ENCODE data around the gene SHB. TPM values are rescaled to one million over a fixed set of nuclear protein-coding genes. Genes with fewer than 3 reads are reported as not detected.

The SHB gene
- total RNA-seq, 1 donor from 2014 or later, result 15.0 TPM

GRCh38 chr9:38036359-38037084, 32.5 kb downstream of the SHB start:
- intact Hi-C loops (cut with DNase I), result no loop called here
- DNase-seq (no peak), ATAC-seq (ENCODE audit: poor library complexity) (no peak)

DNA sequence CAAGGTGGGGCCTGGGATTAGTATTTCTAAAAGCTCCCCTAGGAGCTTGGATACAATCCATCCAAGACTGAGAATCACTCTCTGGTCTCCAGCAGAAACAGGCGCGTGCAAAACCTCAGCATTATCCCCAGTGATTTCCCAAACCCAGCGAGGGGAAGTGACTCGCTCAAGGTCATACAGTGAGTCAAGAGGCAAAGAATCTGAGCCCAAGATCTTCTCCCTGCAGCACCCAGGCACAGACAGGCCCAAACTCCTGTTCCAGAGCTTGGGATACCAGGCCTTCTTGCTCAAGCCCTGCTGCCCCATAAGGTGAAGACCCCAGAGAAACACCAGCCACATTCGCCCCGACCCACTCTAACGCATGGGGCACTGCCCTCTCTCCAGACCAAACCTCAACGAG, 33.2 kb downstream of the SHB start:
- intact Hi-C loops (cut with DNase I), result no loop called here
- ATAC-seq (ENCODE audit: poor library complexity) (no peak), DNase-seq (no peak)

GRCh38 chr9:38033941-38034340, 35.1 kb downstream of the SHB start:
- intact Hi-C loops (cut with DNase I), result loop anchor here (5.0 kb wide), 1 partner anchor 33 kb away; the partner anchor contains the start of gene SHB
- ATAC-seq (ENCODE audit: poor library complexity), result no peak
- DNase-seq, result no peak

- DNase-seq (no peak), ATAC-seq (ENCODE audit: poor library complexity) (peak; percentile 47)
Observed at GRCh38 chr9:38032266-38033110, 36.5 kb downstream of the SHB start.

GRCh38 chr9:38031594-38031993, 37.4 kb downstream of the SHB start:
- DNase-seq, result no peak
- no peak for ATAC-seq (ENCODE audit: poor library complexity)
- intact Hi-C loops (cut with DNase I), result loop anchor here (5.0 kb wide), 1 partner anchor 36 kb away; the partner anchor contains the start of gene SHB

More at GRCh38 chr9:38032266-38033110, 36.5 kb downstream of the SHB start:
- intact Hi-C loops (cut with DNase I), result loop anchor here (5.0 kb wide), 1 partner anchor 35 kb away; the partner anchor contains the start of gene SHB

DNA sequence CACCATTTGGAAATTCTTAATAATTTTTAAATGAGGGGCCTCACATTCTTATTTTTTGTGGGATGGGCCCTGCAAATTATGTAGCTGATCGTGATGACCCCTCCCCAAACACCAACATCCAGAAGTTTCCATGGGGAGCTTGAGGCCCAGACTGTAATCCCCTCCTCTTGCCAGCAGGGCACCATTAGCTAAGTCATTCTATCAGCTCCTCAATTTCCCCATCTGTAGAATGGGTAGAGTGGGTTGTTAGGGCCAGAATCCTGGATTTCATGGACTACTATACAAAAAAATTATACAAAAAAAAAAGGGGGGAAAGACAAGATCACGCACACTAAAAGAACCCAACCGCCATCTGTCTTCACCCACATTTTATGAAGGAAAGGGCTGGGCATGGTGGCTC, 38.4 kb downstream of the SHB start:
- no peak for DNase-seq
- no peak for ATAC-seq (ENCODE audit: poor library complexity)
- intact Hi-C loops (cut with DNase I), result loop anchor here (5.0 kb wide), 1 partner anchor 37 kb away; the partner anchor contains the start of gene SHB

GRCh38 chr9:38029915-38030638, 39.0 kb downstream of the SHB start:
- ATAC-seq (ENCODE audit: poor library complexity), result no peak
- intact Hi-C loops (cut with DNase I), result loop anchor here (5.0 kb wide), 1 partner anchor 37 kb away; the partner anchor contains the start of gene SHB

DNA sequence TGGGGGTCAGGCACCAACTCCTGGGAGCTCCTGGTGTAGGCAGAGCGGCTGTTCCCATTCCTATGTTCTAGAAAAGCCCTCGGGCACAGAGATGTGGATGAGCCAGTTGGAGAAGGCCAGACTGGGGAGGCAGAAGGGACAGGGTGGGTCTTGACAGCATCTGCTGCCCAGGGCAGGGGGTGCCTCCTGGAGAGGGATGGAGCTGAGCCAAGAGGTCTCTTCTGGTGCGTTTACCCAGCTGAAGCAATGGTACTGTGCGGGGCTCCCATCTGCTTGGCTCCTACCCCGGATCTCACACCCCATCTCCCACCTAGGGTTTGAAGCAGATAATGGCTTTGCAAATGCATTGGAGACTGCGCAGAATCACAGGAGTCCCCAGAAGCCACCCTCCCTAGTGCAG, 41.3 kb downstream of the SHB start:
- intact Hi-C loops (cut with DNase I), result no loop called here
- DNase-seq (no peak), ATAC-seq (ENCODE audit: poor library complexity) (no peak)

More at GRCh38 chr9:38029915-38030638, 39.0 kb downstream of the SHB start:
- no peak for DNase-seq

- intact Hi-C loops (cut with DNase I), result no loop called here
- ATAC-seq (ENCODE audit: poor library complexity), result no peak
- no peak for DNase-seq
Observed at GRCh38 chr9:38026840-38027527, 42.0 kb downstream of the SHB start.

GRCh38 chr9:38026021-38026809, 42.8 kb downstream of the SHB start:
- intact Hi-C loops (cut with DNase I), result no loop called here
- ATAC-seq (ENCODE audit: poor library complexity) (peak; percentile 75), DNase-seq (peak; percentile 67)

DNA sequence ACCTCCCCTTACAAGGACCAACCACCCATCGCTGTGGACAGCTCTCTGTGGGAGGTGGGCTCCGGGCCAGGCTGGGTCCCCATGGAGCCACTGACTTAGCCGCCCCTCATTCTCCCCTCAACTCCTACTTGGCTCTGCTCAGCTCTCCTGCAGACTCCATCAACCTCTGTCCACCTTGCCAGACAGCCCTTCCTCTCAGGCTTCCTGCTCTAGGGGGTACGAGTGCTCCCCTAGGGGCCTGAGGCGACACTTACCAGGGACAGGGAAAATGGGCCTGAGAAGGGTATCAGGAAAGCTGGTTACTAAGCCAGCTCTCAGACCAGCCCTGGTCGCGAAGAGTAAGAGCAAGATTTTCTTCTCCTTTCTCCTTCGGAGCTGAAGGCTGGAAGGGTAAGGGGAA, 43.9 kb downstream of the SHB start:
- no peak for ATAC-seq (ENCODE audit: poor library complexity)
- intact Hi-C loops (cut with DNase I), result no loop called here

DNA sequence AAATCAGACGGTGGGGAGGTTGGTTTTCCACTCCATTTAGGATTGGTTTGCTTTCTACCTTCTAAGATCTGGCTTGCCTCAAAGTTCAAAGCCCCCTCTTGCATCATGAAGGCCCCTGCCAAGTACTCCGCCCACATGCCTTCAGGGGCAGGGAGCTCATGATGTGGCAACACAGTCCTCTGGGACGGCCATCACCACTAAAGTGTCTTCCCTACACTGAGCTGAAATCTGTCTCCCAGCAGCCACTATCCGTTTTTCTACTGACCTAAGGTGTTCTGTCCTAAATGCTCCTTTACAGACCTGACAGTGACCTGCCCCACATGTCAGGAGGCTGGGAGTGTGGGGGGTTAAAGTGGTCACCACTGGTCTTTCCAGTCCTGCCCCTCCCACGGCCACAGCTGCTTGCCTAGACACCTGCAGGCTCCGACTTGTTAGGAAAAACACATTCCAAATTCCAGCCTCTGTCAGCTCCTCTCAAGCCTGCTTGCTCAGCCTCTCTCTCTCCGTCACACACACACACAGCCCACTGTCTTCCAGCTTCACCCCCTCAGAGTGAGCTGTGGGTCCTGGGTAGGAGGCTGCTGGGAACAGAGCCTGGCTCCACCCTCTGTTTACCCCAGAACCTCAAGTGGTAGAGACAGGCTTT, 44.9 kb downstream of the SHB start:
- DNase-seq, result no peak
- no peak for ATAC-seq (ENCODE audit: poor library complexity)
- intact Hi-C loops (cut with DNase I), result no loop called here

More for the DNA sequence above, 43.9 kb downstream of the SHB start:
- no peak for DNase-seq

GRCh38 chr9:38023661-38024035, 45.4 kb downstream of the SHB start:
- no peak for ATAC-seq (ENCODE audit: poor library complexity)
- intact Hi-C loops (cut with DNase I), result no loop called here
- no peak for DNase-seq

- DNase-seq, result no peak
- intact Hi-C loops (cut with DNase I), result no loop called here
Observed at GRCh38 chr9:38022995-38023394, 46.0 kb downstream of the SHB start.

DNA sequence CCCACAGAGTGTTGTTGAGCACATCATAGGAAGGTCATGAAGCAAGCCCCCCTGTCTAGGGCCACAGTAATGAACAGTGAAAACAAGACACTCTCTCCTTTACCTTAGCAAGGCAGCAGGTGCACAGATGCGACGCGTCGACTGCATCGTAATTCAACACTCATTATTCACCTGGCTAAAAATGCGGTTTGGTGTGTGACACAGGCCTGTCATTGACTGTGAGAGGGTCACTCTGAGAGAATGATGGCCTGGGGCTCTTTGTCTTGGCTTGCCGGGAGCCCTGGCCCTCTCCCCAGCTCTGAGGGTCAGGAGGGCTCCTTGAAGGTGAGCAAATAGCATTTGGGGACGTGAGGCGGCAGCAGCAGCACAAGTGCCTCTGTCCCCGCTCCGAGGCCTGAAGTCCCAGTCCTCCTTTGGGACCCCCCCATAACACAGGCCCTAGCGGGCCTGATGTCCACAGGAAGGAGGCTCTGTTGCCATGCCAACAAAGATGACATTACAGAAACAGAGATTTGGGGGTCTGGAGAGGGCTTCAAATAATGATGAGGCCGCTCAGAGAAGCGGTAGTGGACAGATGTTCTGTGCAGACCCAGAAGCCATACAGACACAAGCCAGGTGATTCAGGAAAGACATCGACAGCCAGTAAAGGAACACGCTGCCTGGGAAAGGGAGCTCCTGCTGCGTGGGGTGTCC, 46.7 kb downstream of the SHB start:
- intact Hi-C loops (cut with DNase I), result no loop called here
- ATAC-seq (ENCODE audit: poor library complexity), result no peak

More at GRCh38 chr9:38022995-38023394, 46.0 kb downstream of the SHB start:
- no peak for ATAC-seq (ENCODE audit: poor library complexity)

GRCh38 chr9:38020151-38021076, 48.6 kb downstream of the SHB start:
- no peak for DNase-seq
- intact Hi-C loops (cut with DNase I), result no loop called here
- ATAC-seq (ENCODE audit: poor library complexity), result no peak

More for the DNA sequence above, 46.7 kb downstream of the SHB start:
- no peak for DNase-seq
